A549 (cell line): ENCODE measurements around the gene TMIGD3. TPM values are rescaled to one million over a fixed set of nuclear protein-coding genes. Genes with fewer than 3 reads are reported as not detected.
A peak's percentile ranks its signal among the peaks of the same experiment; 100 is the strongest.
"Not testable (repeated sequence)": the region's sequence is repeated elsewhere in the genome, so short reads cannot be mapped to it uniquely, and the experiment has no call there.

Source experiments
- ATAC-seq, 2 experiments: fragments of 200-7000 bp in 1 of 2; fragments of >200 bp in 1 of 2; cut with Nextera tagmentation in 1 of 2; cut with Tn5 transposase in 1 of 2; 3 replicates each; pipeline versions ENCODE4 v1.8.0 to v1.9.1; 2018 to 2020; ENCODE audit warnings: mild to moderate bottlenecking in 1 of 2, moderate library complexity in 1 of 2
- CTCF ChIA-PET: fragments of 300-600 bp; sonication (Branson Sonifier 250); formaldehyde crosslinking; extraction: SDS; loops from one replicate; lab custom pipeline; 2021; ENCODE audit warnings: antibody characterized with exemption, inconsistent platforms; lab: Yijun Ruan, JAX
- POLR2A ChIA-PET: fragments of 350-600 bp; formaldehyde crosslinking; extraction: SDS; loops from one replicate; lab custom pipeline; 2021; ENCODE audit warnings: antibody characterized with exemption, inconsistent platforms; lab: Yijun Ruan, JAX
- DNase-seq, 2 experiments: peaks; one replicate each; pipeline versions ENCODE4 v3.0.0 to v3.0.0-alpha.2; 2011 to 2016; ENCODE audit warnings: low read depth in 1 of 2, low spot score in 1 of 2
- FAIRE-seq: peaks from 2 replicates; lab custom pipeline; 2011; peaks lifted over from hg19 to GRCh38; lab: Jason Lieb, UNC
- H3K27ac ChIP-seq, 2 experiments: fragments of >200 bp; sonication (Bioruptor Twin); formaldehyde crosslinking; 3 replicates each; pipeline ENCODE4 v1.5.1; 2016 to 2017
- H3K4me1 ChIP-seq: fragments of >200 bp; sonication (Bioruptor Twin); formaldehyde crosslinking; 3 replicates; pipeline ENCODE4 v1.6.1; 2016
- H3K4me2 ChIP-seq: fragments of >200 bp; sonication (Bioruptor Twin); formaldehyde crosslinking; 3 replicates; pipeline ENCODE4 v1.6.1; 2016
- H3K4me3 ChIP-seq: fragments of >200 bp; sonication (Bioruptor Twin); formaldehyde crosslinking; 3 replicates; pipeline ENCODE4 v1.5.1; 2016
- H3K9me3 ChIP-seq: fragments of >200 bp; sonication (Bioruptor Twin); formaldehyde crosslinking; 3 replicates; pipeline ENCODE4 v1.6.1; 2016
- CEBPB ChIP-seq, 2 experiments: fragments of >200 bp in 1 of 2; sonication (Bioruptor Twin) in 1 of 2; formaldehyde crosslinking in 1 of 2; IDR thresholded peaks; 2 replicates each; pipeline ENCODE4 v1.6.1; 2012 to 2016
- EHF ChIP-seq: fragments of 250-450 bp; sonication (Bioruptor Pico); IDR thresholded peaks from 2 replicates; pipeline ENCODE4 v1.5.0; 2020; ENCODE audit warnings: mild to moderate bottlenecking
- EHMT2 ChIP-seq: fragments of 200-600 bp; sonication (generic); IDR thresholded peaks from 2 replicates; pipeline ENCODE4 v1.6.1; 2016; ENCODE audit warnings: antibody characterized with exemption, low read depth, mild to moderate bottlenecking, moderate library complexity
- EP300 ChIP-seq, 2 experiments: fragments of >200 bp; sonication (Bioruptor Twin); formaldehyde crosslinking; IDR thresholded peaks; 2 replicates in 1 of 2; 3 replicates in 1 of 2; pipeline ENCODE4 v1.6.1; 2016 to 2017
- FOXS1 ChIP-seq: fragments of 250-450 bp; sonication (Bioruptor Pico); IDR thresholded peaks from 2 replicates; pipeline ENCODE4 v1.5.0; 2020; ENCODE audit warnings: mild to moderate bottlenecking, moderate library complexity
- HEYL ChIP-seq: fragments of 250-450 bp; sonication (Bioruptor Pico); IDR thresholded peaks from 2 replicates; pipeline ENCODE4 v1.8.0; 2021; ENCODE audit warnings: mild to moderate bottlenecking, moderate library complexity
- JUN ChIP-seq, 2 experiments: fragments of >200 bp; sonication (Bioruptor Twin); formaldehyde crosslinking; IDR thresholded peaks; 2 replicates in 1 of 2; 3 replicates in 1 of 2; pipeline ENCODE4 v1.6.1; 2016 to 2017
- JUNB ChIP-seq: fragments of >200 bp; sonication (Bioruptor Twin); formaldehyde crosslinking; IDR thresholded peaks from 2 replicates; pipeline ENCODE4 v1.6.1; 2016
- KDM1A ChIP-seq: fragments of 200-600 bp; sonication (generic); IDR thresholded peaks from 2 replicates; pipeline ENCODE4 v1.6.1; 2016; ENCODE audit warnings: low read depth, mild to moderate bottlenecking
- KDM5A ChIP-seq: fragments of 200-600 bp; sonication (generic); IDR thresholded peaks from 2 replicates; pipeline ENCODE4 v1.6.1; 2016; ENCODE audit warnings: antibody characterized with exemption, mild to moderate bottlenecking
- MAFK ChIP-seq: fragments of 450-650 bp; IDR thresholded peaks from 2 replicates; pipeline ENCODE4 v1.6.1; 2014; ENCODE audit not compliant: partially characterized antibody
- NPAS2 ChIP-seq: fragments of 250-450 bp; sonication (Bioruptor Pico); IDR thresholded peaks from 2 replicates; pipeline ENCODE4 v1.8.0; 2022; ENCODE audit warnings: mild to moderate bottlenecking, moderate library complexity, borderline replicate concordance
- POLR2AphosphoS2 ChIP-seq: conservative IDR thresholded peaks from 2 replicates; pipeline ENCODE4 v1.6.1; 2012; ENCODE audit warnings: low read length, improper control_type of control experiment, inconsistent platforms
- RFX5 ChIP-seq: fragments of 450-650 bp; IDR thresholded peaks from 2 replicates; pipeline ENCODE4 v1.7.1; 2014; ENCODE audit warnings: antibody characterized with exemption, mild to moderate bottlenecking, moderate library complexity
- SREBF2 ChIP-seq: fragments of 450-650 bp; IDR thresholded peaks from 2 replicates; pipeline ENCODE4 v1.6.1; 2014; ENCODE audit warnings: mild to moderate bottlenecking, moderate library complexity
- ZFP36 ChIP-seq: fragments of 450-650 bp; IDR thresholded peaks from 2 replicates; pipeline ENCODE4 v1.6.1; 2014; ENCODE audit warnings: borderline replicate concordance; ENCODE audit not compliant: partially characterized antibody
- ZNF302 ChIP-seq: fragments of 250-450 bp; sonication (Bioruptor Pico); IDR thresholded peaks from 2 replicates; pipeline ENCODE4 v1.9.0; 2021; ENCODE audit warnings: inconsistent platforms, mild to moderate bottlenecking, moderate library complexity
- ZSCAN20 ChIP-seq: fragments of 250-450 bp; sonication (Bioruptor Pico); IDR thresholded peaks from 2 replicates; pipeline ENCODE4 v1.8.0; 2022; ENCODE audit warnings: mild to moderate bottlenecking, moderate library complexity
- WGBS: methylation state at CpG from one replicate; pipeline ENCODE4 v1.1.6; 2017; ENCODE audit errors: missing lambda C conversion rate; 5-methylcytosine and 5-hydroxymethylcytosine counted together
- polyA plus RNA-seq, 4 experiments: library from polyadenylated mRNA; depleted of rRNA in 3 of 4; stranded (reverse); fragments of >200 nt; fragmentation: RNase III in 1 of 4; extraction: RNeasy Plus Mini Kit Qiagen cat#74134 plus additional on column Dnase treatment in 1 of 4; gene quantifications; 2 replicates in 3 of 4; 3 replicates in 1 of 4; pipeline ENCODE4 v1.2.3, GENCODE V29; 2011 to 2017
- TF ChIP-seq, protein P1 (sequence below): fragments of >200 bp; sonication (Bioruptor Twin); formaldehyde crosslinking; IDR thresholded peaks from 2 replicates; pipeline ENCODE4 v1.6.1; 2016
- TF ChIP-seq, protein P2 (sequence below): fragments of 450-650 bp; IDR thresholded peaks from 2 replicates; pipeline ENCODE4 v1.6.1; 2014; ENCODE audit warnings: antibody characterized with exemption
- TF ChIP-seq, protein P3 (sequence below): IDR thresholded peaks from 2 replicates; pipeline ENCODE4 v1.6.1; 2012
- TF ChIP-seq, protein P4 (sequence below): fragments of 250-450 bp; sonication (Bioruptor Pico); IDR thresholded peaks from 2 replicates; pipeline ENCODE4 v1.5.0; 2020; ENCODE audit warnings: low read depth, mild to moderate bottlenecking, moderate library complexity

The TMIGD3 gene
- polyA plus RNA-seq, 2 of the 4 experiments (the other 2 are of a cell fraction) = not detected

DNA sequence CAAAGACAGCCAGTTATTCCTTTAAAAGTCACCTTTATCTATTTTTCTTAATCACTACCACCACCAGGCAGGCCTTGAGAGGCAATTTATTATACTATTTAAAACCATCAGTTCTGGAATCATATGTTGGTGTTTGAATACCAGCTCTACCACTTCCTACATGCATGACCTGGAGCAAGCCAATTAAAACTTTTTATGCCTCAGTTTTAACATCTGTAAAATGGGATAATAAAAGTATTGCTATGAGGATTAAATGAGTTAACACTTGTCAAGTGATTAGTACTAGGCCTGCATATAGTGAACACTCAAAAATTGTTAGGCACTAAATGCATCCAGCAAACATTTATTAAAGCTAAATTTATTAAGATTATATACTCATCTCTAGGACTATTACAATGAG is 49.2 kb upstream of the TMIGD3 start (continued):
- TF ChIP-seq, protein P1, sequence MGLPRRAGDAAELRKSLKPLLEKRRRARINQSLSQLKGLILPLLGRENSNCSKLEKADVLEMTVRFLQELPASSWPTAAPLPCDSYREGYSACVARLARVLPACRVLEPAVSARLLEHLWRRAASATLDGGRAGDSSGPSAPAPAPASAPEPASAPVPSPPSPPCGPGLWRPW = no peak
- no peak for TF ChIP-seq POLR2AphosphoS2

GRCh38 chr1:111551623-111552411 is 48.4 kb upstream of the TMIGD3 start:
- Histone ChIP-seq H3K4me3 (no peak overlapping the region), H3K27ac (no peak overlapping the region), H3K4me2 (no peak overlapping the region), H3K9me3 (no peaks in the 10 kb centered on the region), H3K4me1 (peaks cover 2% of the 10 kb centered on the region; the same call in 1 of the 3 replicates)
- 81% methylated on average over 8 of the region's 8 CpGs for WGBS
- CTCF ChIA-PET = interaction anchor here (0.6 to 1.0 kb wide), 2 partner anchors 44 to 157 kb away, joined by 3 to 5 read pairs; no protein-coding TSS in a partner anchor
- DNase-seq (no peak), FAIRE-seq (no peak), ATAC-seq (no peak)
- no peak for TF ChIP-seq CEBPB (IDR thresholded peaks at IDR 0.05)
- no peak for TF ChIP-seq ZNF302 (CRISPR knock-in tag)
- no peak for TF ChIP-seq EP300 (IDR thresholded peaks at IDR 0.05)
- TF ChIP-seq, protein P2, sequence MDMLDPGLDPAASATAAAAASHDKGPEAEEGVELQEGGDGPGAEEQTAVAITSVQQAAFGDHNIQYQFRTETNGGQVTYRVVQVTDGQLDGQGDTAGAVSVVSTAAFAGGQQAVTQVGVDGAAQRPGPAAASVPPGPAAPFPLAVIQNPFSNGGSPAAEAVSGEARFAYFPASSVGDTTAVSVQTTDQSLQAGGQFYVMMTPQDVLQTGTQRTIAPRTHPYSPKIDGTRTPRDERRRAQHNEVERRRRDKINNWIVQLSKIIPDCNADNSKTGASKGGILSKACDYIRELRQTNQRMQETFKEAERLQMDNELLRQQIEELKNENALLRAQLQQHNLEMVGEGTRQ = no peak
- TF ChIP-seq ZSCAN20 (CRISPR knock-in tag) = no peak
- no peak for TF ChIP-seq EHF (CRISPR knock-in tag)
- TF ChIP-seq HEYL (CRISPR knock-in tag) = no peak
- no peak for TF ChIP-seq ZFP36
- TF ChIP-seq EHMT2 = no peak
- TF ChIP-seq RFX5 = no peak
- TF ChIP-seq KDM5A = no peak
- no peak for TF ChIP-seq MAFK
- TF ChIP-seq SREBF2 = no peak
- no peak for TF ChIP-seq JUNB
- no peak for TF ChIP-seq KDM1A
- POLR2A ChIA-PET = no interaction called here

DNA sequence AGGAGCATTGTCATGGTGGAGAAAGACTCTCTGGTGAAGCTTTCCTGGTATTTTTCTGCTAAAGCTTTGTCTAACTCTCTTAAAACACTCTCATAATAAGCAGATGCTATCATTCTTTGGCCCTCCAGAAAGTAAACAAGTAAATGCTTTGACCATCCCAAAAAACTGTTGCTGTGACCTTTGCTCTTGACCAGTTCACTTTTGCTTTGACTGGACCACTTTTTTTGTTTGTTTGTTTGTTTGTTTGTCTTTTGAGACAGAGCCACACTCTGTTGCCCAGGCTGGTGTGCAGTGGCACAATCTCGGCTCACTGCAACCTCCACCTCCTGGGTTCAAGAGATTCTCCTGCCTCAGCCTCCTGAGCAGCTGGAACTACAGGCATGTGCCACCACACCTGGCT is 44.4 kb upstream of the TMIGD3 start:
- H3K27ac ChIP-seq, H3K4me1 ChIP-seq, CTCF ChIA-PET, H3K4me3 ChIP-seq, DNase-seq, FAIRE-seq, H3K4me2 ChIP-seq, POLR2A ChIA-PET, ATAC-seq, H3K9me3 ChIP-seq: not testable (repeated sequence)
- WGBS = 33% methylated on average over 1 of the region's 1 CpG

GRCh38 chr1:111542187-111542586 is 38.8 kb upstream of the TMIGD3 start:
- DNase-seq = no peak
- no peak for ATAC-seq
- ChIA-PET POLR2A (interaction anchor here (0.6 to 1.3 kb wide), 2 partner anchors 37 to 197 kb away, joined by 3 read pairs; partner anchors contain the start of gene INKA2), CTCF (no interaction called here)
- H3K4me3 ChIP-seq = no peak overlapping the region
- H3K4me1 ChIP-seq = peaks cover 17% of the 10 kb centered on the region; the same call in 2 of the 3 replicates
- FAIRE-seq = no peak
- no peaks in the 10 kb centered on the region for H3K9me3 ChIP-seq
- 0 out of 3 replicates have a peak overlapping the region, but pooled peaks have one; percentile 48 for H3K4me2 ChIP-seq
- peak overlapping the region in 1 of 2 experiments; percentile 54; a peak in 1 of 6 replicates for H3K27ac ChIP-seq
- TF ChIP-seq FOXS1 (CRISPR knock-in tag) (no peak), ZNF302 (CRISPR knock-in tag) (no peak), JUN (IDR thresholded peaks at IDR 0.05) (no peak), KDM5A (no peak), NPAS2 (CRISPR knock-in tag) (no peak)
- TF ChIP-seq, protein P3, sequence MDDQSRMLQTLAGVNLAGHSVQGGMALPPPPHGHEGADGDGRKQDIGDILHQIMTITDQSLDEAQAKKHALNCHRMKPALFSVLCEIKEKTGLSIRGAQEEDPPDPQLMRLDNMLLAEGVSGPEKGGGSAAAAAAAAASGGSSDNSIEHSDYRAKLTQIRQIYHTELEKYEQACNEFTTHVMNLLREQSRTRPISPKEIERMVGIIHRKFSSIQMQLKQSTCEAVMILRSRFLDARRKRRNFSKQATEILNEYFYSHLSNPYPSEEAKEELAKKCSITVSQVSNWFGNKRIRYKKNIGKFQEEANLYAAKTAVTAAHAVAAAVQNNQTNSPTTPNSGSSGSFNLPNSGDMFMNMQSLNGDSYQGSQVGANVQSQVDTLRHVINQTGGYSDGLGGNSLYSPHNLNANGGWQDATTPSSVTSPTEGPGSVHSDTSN = no peak
- TF ChIP-seq, protein P4, sequence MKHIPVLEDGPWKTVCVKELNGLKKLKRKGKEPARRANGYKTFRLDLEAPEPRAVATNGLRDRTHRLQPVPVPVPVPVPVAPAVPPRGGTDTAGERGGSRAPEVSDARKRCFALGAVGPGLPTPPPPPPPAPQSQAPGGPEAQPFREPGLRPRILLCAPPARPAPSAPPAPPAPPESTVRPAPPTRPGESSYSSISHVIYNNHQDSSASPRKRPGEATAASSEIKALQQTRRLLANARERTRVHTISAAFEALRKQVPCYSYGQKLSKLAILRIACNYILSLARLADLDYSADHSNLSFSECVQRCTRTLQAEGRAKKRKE (CRISPR knock-in tag) = no peak
- WGBS = 75% methylated on average over 14 of the region's 14 CpGs
